A673 (cell line): ENCODE measurements around the gene FAAH. TPM values are rescaled to one million over a fixed set of nuclear protein-coding genes. Genes with fewer than 3 reads are reported as not detected.

Source experiments
- BruUV-seq: library from RNA; stranded (reverse); fragments of 400-500 nt; replicated peaks from 2 replicates; lab custom pipeline; 2021; lab: Mats Ljungman, UMichigan
- CTCF ChIA-PET: fragments of 300-600 bp; sonication (Branson Sonifier 250); formaldehyde crosslinking; loops from one replicate; lab custom pipeline; 2022; ENCODE audit warnings: antibody characterized with exemption; lab: Charles Lee
- POLR2A ChIA-PET: fragments of 300-600 bp; sonication (Branson Sonifier 250); formaldehyde crosslinking; loops from one replicate; lab custom pipeline; 2022; ENCODE audit warnings: antibody characterized with exemption; ENCODE audit not compliant: low non-redundant PET; lab: Charles Lee
- DNase-seq: peaks from one replicate; pipeline ENCODE4 v3.0.0-alpha.2; 2015; ENCODE audit warnings: low spot score
- H3K27ac ChIP-seq: fragments of 200-600 bp; sonication (generic); 2 replicates; pipeline ENCODE4 v1.5.1; 2016; ENCODE audit warnings: mixed run types, low read depth, mild to moderate bottlenecking, mixed read lengths, antibody characterized with exemption, low read length; ENCODE audit not compliant: poor library complexity, severe bottlenecking
- H3K27me3 ChIP-seq: fragments of 200-600 bp; sonication (generic); replicated peaks from 2 replicates; pipeline ENCODE4 v1.6.1; 2017; ENCODE audit warnings: mixed run types, low read depth, mild to moderate bottlenecking, mixed read lengths, antibody characterized with exemption, low read length; ENCODE audit not compliant: insufficient read depth, poor library complexity
- H3K36me3 ChIP-seq: fragments of 200-600 bp; sonication (generic); 2 replicates; pipeline ENCODE4 v1.6.1; 2016; ENCODE audit warnings: mixed run types, mild to moderate bottlenecking, mixed read lengths, antibody characterized with exemption, low read length; ENCODE audit not compliant: insufficient read depth, poor library complexity, severe bottlenecking
- H3K4me1 ChIP-seq: fragments of 200-600 bp; sonication (generic); 2 replicates; pipeline ENCODE4 v1.6.1; 2017; ENCODE audit warnings: mixed run types, mild to moderate bottlenecking, mixed read lengths, antibody characterized with exemption, low read length; ENCODE audit not compliant: insufficient read depth, poor library complexity, severe bottlenecking
- H3K4me3 ChIP-seq: fragments of 200-600 bp; sonication (generic); 2 replicates; pipeline ENCODE4 v1.5.1; 2016; ENCODE audit warnings: low read depth, mixed run types, mild to moderate bottlenecking, mixed read lengths, low read length; ENCODE audit not compliant: poor library complexity, severe bottlenecking
- H3K9me3 ChIP-seq: fragments of 200-600 bp; sonication (generic); 2 replicates; pipeline ENCODE4 v1.6.1; 2016; ENCODE audit warnings: mixed run types, low read depth, mild to moderate bottlenecking, mixed read lengths, antibody characterized with exemption, low read length; ENCODE audit not compliant: poor library complexity, severe bottlenecking
- EZH2 ChIP-seq: fragments of 200-600 bp; sonication (generic); IDR thresholded peaks from 2 replicates; pipeline ENCODE4 v1.6.1; 2017; ENCODE audit warnings: borderline replicate concordance, low read depth, mild to moderate bottlenecking, mixed read lengths, antibody characterized with exemption, low read length; ENCODE audit not compliant: poor library complexity, severe bottlenecking
- intact Hi-C: fragments of 100-400 bp; cut with micrococcal nuclease; formaldehyde crosslinking; loops from one replicate; pipeline ENCODE4 v1.10.0; 2022; ENCODE audit not compliant: unreplicated experiment
- total RNA-seq: library from RNA; stranded (reverse); gene quantifications from 2 replicates; pipeline ENCODE4 v1.2.3, GENCODE V29; 2021
- TF ChIP-seq, protein P1 (sequence below): fragments of 300-800, 200-600 bp; sonication (generic); conservative IDR thresholded peaks from 2 replicates; pipeline ENCODE4 v1.5.1; 2017; ENCODE audit warnings: low read depth, mild to moderate bottlenecking, antibody characterized with exemption, low read length, moderate library complexity, mixed read lengths

The FAAH gene
- total RNA-seq, 1 experiment from 2014 or later = 3.2 TPM

GRCh38 chr1:46451948-46452930 is 58.1 kb downstream of the FAAH start:
- intact Hi-C loops = no loop called here
- POLR2A ChIA-PET = no interaction called here
- no TSS peak for BruUV-seq
- CTCF ChIA-PET = no interaction called here
- no peaks in the 10 kb centered on the region for H3K4me1 ChIP-seq
- TF ChIP-seq EZH2 = no peak
- TF ChIP-seq, protein P1, sequence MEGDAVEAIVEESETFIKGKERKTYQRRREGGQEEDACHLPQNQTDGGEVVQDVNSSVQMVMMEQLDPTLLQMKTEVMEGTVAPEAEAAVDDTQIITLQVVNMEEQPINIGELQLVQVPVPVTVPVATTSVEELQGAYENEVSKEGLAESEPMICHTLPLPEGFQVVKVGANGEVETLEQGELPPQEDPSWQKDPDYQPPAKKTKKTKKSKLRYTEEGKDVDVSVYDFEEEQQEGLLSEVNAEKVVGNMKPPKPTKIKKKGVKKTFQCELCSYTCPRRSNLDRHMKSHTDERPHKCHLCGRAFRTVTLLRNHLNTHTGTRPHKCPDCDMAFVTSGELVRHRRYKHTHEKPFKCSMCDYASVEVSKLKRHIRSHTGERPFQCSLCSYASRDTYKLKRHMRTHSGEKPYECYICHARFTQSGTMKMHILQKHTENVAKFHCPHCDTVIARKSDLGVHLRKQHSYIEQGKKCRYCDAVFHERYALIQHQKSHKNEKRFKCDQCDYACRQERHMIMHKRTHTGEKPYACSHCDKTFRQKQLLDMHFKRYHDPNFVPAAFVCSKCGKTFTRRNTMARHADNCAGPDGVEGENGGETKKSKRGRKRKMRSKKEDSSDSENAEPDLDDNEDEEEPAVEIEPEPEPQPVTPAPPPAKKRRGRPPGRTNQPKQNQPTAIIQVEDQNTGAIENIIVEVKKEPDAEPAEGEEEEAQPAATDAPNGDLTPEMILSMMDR = no peak
- no peak for DNase-seq
- no peak overlapping the region for H3K4me3 ChIP-seq
- no peaks in the 10 kb centered on the region for H3K9me3 ChIP-seq
- H3K27me3 ChIP-seq = peaks cover 42% of the 10 kb centered on the region
- H3K27ac ChIP-seq = no peak overlapping the region
- H3K36me3 ChIP-seq = no peaks in the 10 kb centered on the region

DNA sequence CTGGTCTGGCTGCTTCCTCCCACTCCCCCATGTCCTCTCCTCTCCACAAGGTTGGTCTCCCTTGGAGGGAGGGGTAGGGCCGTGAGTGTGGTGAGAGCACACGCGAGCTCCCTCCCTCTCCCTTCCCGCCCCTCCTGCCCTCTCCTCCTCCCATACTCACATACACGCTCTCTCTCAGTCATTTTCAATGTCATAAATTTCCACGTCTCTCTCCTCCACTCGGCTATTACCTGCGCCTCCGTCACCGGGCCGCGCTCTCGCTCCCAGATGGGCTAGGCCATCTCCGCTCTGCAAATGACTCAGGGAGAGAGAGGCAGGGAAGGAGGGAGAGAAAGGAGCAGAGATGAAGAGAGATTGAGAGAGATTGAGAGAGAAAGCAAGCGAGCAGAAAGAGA is 58.8 kb downstream of the FAAH start:
- CTCF ChIA-PET = no interaction called here

DNA sequence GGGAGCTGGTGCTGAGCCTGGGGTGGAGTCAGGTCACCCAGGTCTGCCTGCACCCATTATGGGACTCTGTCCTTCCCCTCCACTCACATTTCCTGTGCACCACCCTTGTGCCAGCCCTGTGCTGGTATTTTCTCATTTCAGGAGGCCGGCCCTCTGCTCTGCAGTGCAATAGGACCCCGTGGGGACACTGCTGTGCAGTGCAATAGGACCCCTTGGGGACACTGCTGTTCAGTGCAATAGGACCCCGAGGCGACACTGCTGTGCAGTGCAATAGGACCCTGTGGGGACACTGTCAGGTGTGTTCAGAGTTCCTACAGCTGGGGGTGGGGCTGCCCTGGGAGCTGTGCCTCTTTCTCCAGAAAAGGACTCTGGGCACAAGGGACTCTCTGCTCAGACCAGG is 59.3 kb downstream of the FAAH start:
- H3K27ac ChIP-seq = no peak overlapping the region
- peaks cover 30% of the 10 kb centered on the region for H3K27me3 ChIP-seq
- no peak overlapping the region for H3K4me3 ChIP-seq
- no peaks in the 10 kb centered on the region for H3K36me3 ChIP-seq
- H3K4me1 ChIP-seq = peaks cover under 1% of the 10 kb centered on the region
- H3K9me3 ChIP-seq = no peaks in the 10 kb centered on the region
- BruUV-seq = no TSS peak
- CTCF ChIA-PET = no interaction called here
- TF ChIP-seq, protein P1 = no peak
- no peak for TF ChIP-seq EZH2
- POLR2A ChIA-PET = no interaction called here
- intact Hi-C loops = no loop called here
- no peak for DNase-seq

More for the DNA sequence above, 58.8 kb downstream of the FAAH start:
- no TSS peak for BruUV-seq
- TF ChIP-seq, protein P1 = no peak
- Histone ChIP-seq H3K36me3 (no peaks in the 10 kb centered on the region), H3K27ac (no peak overlapping the region), H3K4me1 (no peaks in the 10 kb centered on the region), H3K4me3 (no peak overlapping the region), H3K27me3 (peaks cover 35% of the 10 kb centered on the region), H3K9me3 (no peaks in the 10 kb centered on the region)
- no peak for DNase-seq
- intact Hi-C loops = no loop called here
- POLR2A ChIA-PET = no interaction called here
